ENCODE data around the gene KREMEN2. TPM values are rescaled to one million over a fixed set of nuclear protein-coding genes. Genes with fewer than 3 reads are reported as not detected.
A peak's percentile ranks its signal among the peaks of the same experiment; 100 is the strongest.
"Not testable (repeated sequence)": the region's sequence is repeated elsewhere in the genome, so short reads cannot be mapped to it uniquely, and the experiment has no call there.

Gene KREMEN2
- total RNA-seq, 4 donors from 2014 or later, result 0.19 to 3.9 (median 2.1) TPM; not detected in 1

DNA sequence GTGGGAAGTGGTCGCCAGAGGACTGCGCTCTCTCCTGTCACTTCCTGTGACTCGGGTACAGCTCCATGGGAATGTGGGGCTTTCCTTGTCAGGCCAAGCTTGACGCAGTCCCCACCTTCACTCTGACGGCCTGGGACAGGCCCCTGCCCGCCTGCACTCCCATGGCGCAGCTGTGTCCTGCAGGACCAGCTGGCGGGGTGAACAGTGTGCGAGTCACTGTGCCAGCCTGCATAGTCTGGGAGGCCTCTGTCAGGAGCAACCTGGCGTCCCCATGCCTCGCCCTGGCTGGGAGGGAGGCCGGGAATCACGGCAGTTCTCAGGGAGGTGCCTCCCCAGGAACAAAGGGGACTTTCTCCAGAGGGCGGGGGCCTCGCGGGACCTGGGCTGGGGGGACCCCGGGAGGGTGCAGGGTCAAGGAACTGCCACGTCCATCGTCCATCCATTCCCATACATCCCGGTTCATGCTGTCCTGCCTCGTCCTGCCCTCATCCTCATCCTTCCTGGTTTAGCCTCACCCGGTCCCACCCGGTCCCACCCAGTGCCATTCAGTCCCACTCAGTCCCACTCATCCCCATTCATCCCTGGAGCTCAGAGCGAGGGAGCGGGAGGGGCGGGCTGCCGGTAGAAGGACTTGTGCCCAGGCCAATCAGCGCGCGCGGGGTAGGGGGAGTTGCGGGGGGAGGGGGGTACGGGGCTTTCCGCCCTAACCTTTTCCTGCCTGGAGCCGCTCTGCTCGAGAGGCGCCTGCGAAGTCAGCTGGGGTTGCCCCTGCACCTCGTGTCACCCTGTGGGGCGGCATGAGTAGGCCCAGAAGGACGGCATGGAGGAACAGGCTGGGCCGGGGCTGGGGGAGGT is 38.9 kb upstream of the KREMEN2 start:
- DNase-seq, result no peak

GRCh38 chr16:2925951-2926649 is 38.0 kb upstream of the KREMEN2 start:
- no peaks in the 10 kb centered on the region for H3K9me3 ChIP-seq
- H3K27ac ChIP-seq, result peak overlapping the region in 2 of 4 donors; percentile 26 to 56
- WGBS, 2 donors, result 71 to 73% methylated on average over 6 to 8 of the region's 9 CpGs
- DNase-seq, result no peak
- peaks cover 0 to 30% (median 14%) of the 10 kb centered on the region in 3 donors for H3K4me1 ChIP-seq
- no peak overlapping the region for H3K4me3 ChIP-seq
- H3K36me3 ChIP-seq, result peaks cover 5 to 46% (median 19%) of the 10 kb centered on the region in 3 donors
- no peaks in the 10 kb centered on the region for H3K27me3 ChIP-seq
- intact Hi-C loops (cut with DNase I), result no loop called here
- no peak for TF ChIP-seq CTCF (IDR thresholded peaks at IDR 0.05)
- no peak for TF ChIP-seq POLR2A (IDR thresholded peaks at IDR 0.05)

More for the DNA sequence above, 38.9 kb upstream of the KREMEN2 start:
- Histone ChIP-seq H3K36me3 (peaks cover 0 to 45% (median 12%) of the 10 kb centered on the region in 3 donors), H3K4me1 (peaks cover 0 to 30% (median 14%) of the 10 kb centered on the region in 3 donors), H3K27me3 (no peaks in the 10 kb centered on the region), H3K27ac (peak overlapping the region in 3 of 4 donors; percentile 7 to 48 (median 34)), H3K9me3 (no peaks in the 10 kb centered on the region), H3K4me3 (no peak overlapping the region)
- TF ChIP-seq POLR2A (IDR thresholded peaks at IDR 0.05), result no peak
- TF ChIP-seq CTCF (IDR thresholded peaks at IDR 0.05), result no peak
- intact Hi-C loops (cut with DNase I), result loop anchor here (5.0 kb wide), 1 partner anchor 48 kb away; no protein-coding TSS in a partner anchor
- WGBS, 2 donors, result 47 to 50% methylated on average over 2 to 21 of the region's 42 CpGs

DNA sequence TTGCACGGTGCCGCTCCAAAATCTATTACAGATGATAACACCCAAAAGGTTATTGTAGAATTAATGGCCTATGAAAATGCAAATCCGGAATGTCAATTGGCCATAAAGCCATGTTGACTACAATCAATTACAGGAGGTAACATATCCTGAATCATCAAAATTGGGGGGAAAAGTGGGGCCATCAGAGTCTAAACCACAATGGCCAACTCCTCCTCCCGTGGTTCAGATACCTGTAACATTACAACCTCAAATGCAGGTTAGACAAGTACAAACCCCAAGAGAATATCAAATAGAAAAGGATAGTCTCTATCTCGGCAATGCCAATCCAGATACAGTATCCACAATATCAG is 37.5 kb upstream of the KREMEN2 start:
- DNase-seq, result no peak
- TF ChIP-seq CTCF (IDR thresholded peaks at IDR 0.05) (no peak), POLR2A (IDR thresholded peaks at IDR 0.05) (no peak)
- Histone ChIP-seq H3K27me3 (no peaks in the 10 kb centered on the region), H3K4me3 (peak overlapping the region in 1 of 4 donors; percentile 44), H3K9me3 (no peaks in the 10 kb centered on the region), H3K27ac (peak overlapping the region in 2 of 4 donors; percentile 26 to 56), H3K36me3 (peaks cover 5 to 46% (median 23%) of the 10 kb centered on the region in 3 donors), H3K4me1 (peaks cover 0 to 30% (median 14%) of the 10 kb centered on the region in 3 donors)
- intact Hi-C loops (cut with DNase I), result no loop called here
- 62 to 72% methylated on average over 5 of the region's 5 CpGs for WGBS, 2 donors

DNA sequence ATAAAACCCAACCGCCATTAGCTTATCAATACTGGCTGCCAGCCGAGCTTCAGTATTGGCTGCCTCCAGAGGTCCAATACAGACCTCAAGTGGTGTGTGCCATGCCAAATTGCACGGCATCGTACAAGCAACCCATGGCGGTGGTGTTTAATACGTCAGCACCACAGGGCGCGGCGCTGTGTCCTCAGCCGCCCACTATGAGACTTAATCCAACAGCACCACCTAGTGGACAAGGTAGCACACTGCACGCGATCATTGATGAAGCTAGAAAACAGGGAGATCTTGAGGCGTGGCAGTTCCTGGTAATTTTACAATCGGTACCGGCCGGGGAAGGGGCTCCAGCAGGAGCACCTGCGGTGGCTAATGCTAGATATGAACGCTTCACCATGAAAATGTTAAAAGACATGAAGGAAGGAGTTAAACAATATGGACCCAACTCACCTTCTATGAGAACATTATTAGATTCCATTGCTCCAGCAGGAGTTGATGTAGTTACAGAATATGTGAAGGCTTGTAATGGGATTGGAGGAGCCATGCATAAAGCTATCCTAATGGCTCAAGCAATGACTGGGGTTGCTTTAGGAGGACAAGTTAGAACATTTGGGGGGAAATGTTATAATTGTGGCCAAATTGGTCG is 36.9 kb upstream of the KREMEN2 start:
- H3K4me1 ChIP-seq, result peaks cover 0 to 30% (median 14%) of the 10 kb centered on the region in 3 donors
- H3K9me3 ChIP-seq, result no peaks in the 10 kb centered on the region
- H3K27me3 ChIP-seq, result no peaks in the 10 kb centered on the region
- intact Hi-C loops (cut with DNase I), result no loop called here
- 6 to 7% methylated on average over 18 to 19 of the region's 19 CpGs for WGBS, 2 donors
- peak; percentile 36 for DNase-seq
- peak overlapping the region in 1 of 4 donors; percentile 44 for H3K4me3 ChIP-seq
- peak overlapping the region in 2 of 4 donors; percentile 26 to 56 for H3K27ac ChIP-seq
- TF ChIP-seq CTCF (IDR thresholded peaks at IDR 0.05) (peak; percentile 95 to 99 (median 98)), POLR2A (IDR thresholded peaks at IDR 0.05) (no peak)
- peaks cover 5 to 42% (median 23%) of the 10 kb centered on the region in 3 donors for H3K36me3 ChIP-seq

- H3K9me3 ChIP-seq; intact Hi-C loops (cut with DNase I); H3K4me3 ChIP-seq; DNase-seq; H3K27ac ChIP-seq; H3K27me3 ChIP-seq: not testable (repeated sequence)
- peaks cover 0 to 30% (median 14%) of the 10 kb centered on the region in 3 donors for H3K4me1 ChIP-seq
- H3K36me3 ChIP-seq, result peaks cover 6 to 41% (median 25%) of the 10 kb centered on the region in 3 donors
- WGBS, 2 donors, result 77 to 88% methylated on average over 3 to 4 of the region's 4 CpGs
These were observed 35.9 kb upstream of the KREMEN2 start for GRCh38 chr16:2928151-2928550.

Data from esophagus squamous epithelium (tissue), 5 donors.